WTC11 (cell line): Measurements from ENCODE around the gene CDK11A.

Source experiments
- AFF4 ChIP-seq: sonication (generic); formaldehyde crosslinking; IDR thresholded peaks from 2 replicates; pipeline ENCODE4 v1.8.1; 2023; ENCODE audit warnings: mild to moderate bottlenecking, missing genetic modification reagents, borderline replicate concordance
- ATF6 ChIP-seq: sonication (generic); formaldehyde crosslinking; IDR thresholded peaks from 2 replicates; pipeline ENCODE4 v1.8.1; 2023; ENCODE audit warnings: mild to moderate bottlenecking, missing genetic modification reagents
- CREM ChIP-seq: sonication (generic); formaldehyde crosslinking; IDR thresholded peaks from 2 replicates; pipeline ENCODE4 v1.8.1; 2022; ENCODE audit warnings: mild to moderate bottlenecking, missing genetic modification reagents, moderate library complexity
- CTCF ChIP-seq: fragments of 200-600 bp; IDR thresholded peaks from 2 replicates; pipeline ENCODE4 v1.8.0; 2022; ENCODE audit warnings: antibody characterized with exemption
- E2F5 ChIP-seq: sonication (generic); formaldehyde crosslinking; IDR thresholded peaks from 2 replicates; pipeline ENCODE4 v1.8.1; 2022; ENCODE audit warnings: mild to moderate bottlenecking, moderate library complexity, missing genetic modification reagents
- NR2C2 ChIP-seq: sonication (generic); formaldehyde crosslinking; IDR thresholded peaks from 2 replicates; pipeline ENCODE4 v1.8.0; 2022; ENCODE audit warnings: mild to moderate bottlenecking, missing genetic modification reagents
- SP1 ChIP-seq: sonication (generic); formaldehyde crosslinking; conservative IDR thresholded peaks from 2 replicates; pipeline ENCODE4 v1.8.1; 2022; ENCODE audit warnings: missing genetic modification reagents
- USF1 ChIP-seq: sonication (generic); formaldehyde crosslinking; IDR thresholded peaks from 2 replicates; pipeline ENCODE4 v1.8.0; 2022; ENCODE audit warnings: mild to moderate bottlenecking, missing genetic modification reagents
- ZNF425 ChIP-seq: fragments of 250-450 bp; sonication (Bioruptor Pico); conservative IDR thresholded peaks from 2 replicates; pipeline ENCODE4 v1.9.0; 2021; ENCODE audit warnings: mild to moderate bottlenecking

GRCh38 chr1:1752190-1752589 is 28.0 kb upstream of the CDK11A start:
- TF ChIP-seq NR2C2 (CRISPR knock-in tag) (no peak), ZNF425 (CRISPR knock-in tag) (no peak), CTCF (no peak), E2F5 (CRISPR knock-in tag) (no peak), SP1 (no peak), ATF6 (no peak), CREM (CRISPR knock-in tag) (no peak), USF1 (no peak), AFF4 (CRISPR knock-in tag) (no peak)
